HG02759 (cell line): ENCODE data around the gene MYRFL.
A peak's percentile ranks its signal among the peaks of the same experiment; 100 is the strongest.
"Not testable (repeated sequence)": the region's sequence is repeated elsewhere in the genome, so short reads cannot be mapped to it uniquely, and the experiment has no call there.

ENCODE experiments used
- ATAC-seq: cut with Tn5 transposase; IDR thresholded peaks from one replicate; pipeline ENCODE4 v1.9.1; 2021; ENCODE audit warnings: mild to moderate bottlenecking, moderate library complexity; ENCODE audit not compliant: unreplicated experiment

MYRFL gene

GRCh38 chr12:69840727-69841126 is 15.7 kb downstream of the MYRFL start:
- no peak for ATAC-seq

DNA sequence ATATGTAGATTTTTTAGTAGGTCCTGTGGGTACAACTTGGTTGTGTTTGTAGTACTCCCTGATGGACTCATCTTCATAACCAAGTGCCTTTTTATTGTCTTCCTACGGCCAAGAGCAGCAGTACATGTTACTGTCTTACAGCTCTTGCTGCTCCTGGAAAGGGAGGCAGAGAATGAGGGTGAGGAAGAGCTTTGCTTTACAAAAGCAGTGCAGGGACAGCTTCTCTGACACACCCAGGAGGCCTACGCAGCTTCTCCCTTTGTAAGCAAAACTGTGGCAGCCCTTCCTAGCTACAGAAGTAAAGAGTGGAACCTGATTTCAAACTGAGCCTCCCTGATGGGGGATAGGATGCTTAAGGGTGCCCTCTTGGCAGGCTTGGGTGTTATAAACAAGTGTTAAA is 18.6 kb downstream of the MYRFL start:
- ATAC-seq, result no peak

DNA sequence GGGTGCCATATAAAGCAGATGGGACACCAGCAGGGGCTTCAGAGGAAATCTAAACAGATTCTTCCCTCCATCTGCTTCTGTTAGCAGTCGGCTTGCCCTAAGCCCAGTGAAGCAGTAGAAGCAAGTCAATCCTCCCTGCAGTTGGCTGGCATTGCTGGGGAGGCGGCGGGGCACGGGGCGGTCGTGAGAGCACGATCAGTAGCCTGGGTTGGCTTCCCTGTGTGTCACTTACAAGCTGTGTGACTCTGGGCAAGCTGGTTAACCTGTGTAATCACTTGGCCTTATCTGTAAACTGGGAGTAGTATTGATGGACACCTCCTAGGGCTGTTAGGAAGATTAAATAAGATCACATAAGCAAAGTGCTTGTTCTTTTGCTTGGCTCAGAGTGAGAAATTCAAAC is 19.4 kb downstream of the MYRFL start:
- ATAC-seq, result no peak

GRCh38 chr12:69844836-69845235 is 19.8 kb downstream of the MYRFL start:
- ATAC-seq, result no peak

GRCh38 chr12:69846976-69847375 is 21.9 kb downstream of the MYRFL start:
- ATAC-seq, result no peak

- ATAC-seq, result no peak
Observed at GRCh38 chr12:69851976-69852375, 26.9 kb downstream of the MYRFL start.

GRCh38 chr12:69853176-69853961 is 28.3 kb downstream of the MYRFL start:
- not testable (repeated sequence) for ATAC-seq

GRCh38 chr12:69866698-69867097 is 41.7 kb downstream of the MYRFL start:
- no peak for ATAC-seq

GRCh38 chr12:69868695-69869094 is 43.7 kb downstream of the MYRFL start:
- no peak for ATAC-seq

DNA sequence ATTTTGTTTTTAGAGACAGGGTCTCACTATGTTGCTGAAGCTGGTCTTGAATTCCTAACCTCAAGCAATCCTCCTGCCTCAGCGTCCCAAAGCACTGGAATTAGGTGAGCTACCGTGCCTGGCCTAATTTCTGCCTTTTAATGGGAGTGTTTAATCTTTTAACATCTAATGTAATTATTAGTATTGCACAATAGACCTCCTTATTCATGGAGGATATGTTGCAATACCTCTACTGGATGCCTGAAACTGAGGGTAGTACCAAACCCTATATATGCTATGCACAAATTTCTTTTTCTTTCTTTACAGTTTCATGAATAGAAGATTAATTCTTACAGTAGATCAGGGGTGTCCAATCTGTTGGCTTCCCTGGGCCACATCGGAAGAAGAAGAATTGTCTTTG is 47.8 kb downstream of the MYRFL start:
- no peak for ATAC-seq

GRCh38 chr12:69873429-69873828 is 48.4 kb downstream of the MYRFL start:
- no peak for ATAC-seq

DNA sequence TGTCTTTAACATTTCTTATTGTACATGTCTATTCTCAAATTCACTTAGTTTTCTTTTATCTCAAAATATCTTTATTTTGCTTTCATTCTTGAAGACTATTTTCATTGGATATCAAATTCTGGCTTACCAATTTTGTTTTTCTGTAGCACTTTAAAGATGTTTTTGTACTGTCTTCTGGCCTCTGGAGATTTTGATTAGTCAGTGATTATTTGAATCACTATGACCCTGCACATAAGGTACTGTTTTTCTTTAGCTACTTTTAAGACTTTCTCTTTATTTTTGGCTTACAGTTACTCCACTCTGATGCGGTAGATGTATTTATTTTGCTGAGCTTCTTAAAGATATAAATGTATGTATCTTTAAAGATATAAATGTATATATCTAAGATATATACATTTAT is 49.6 kb downstream of the MYRFL start:
- no peak for ATAC-seq

DNA sequence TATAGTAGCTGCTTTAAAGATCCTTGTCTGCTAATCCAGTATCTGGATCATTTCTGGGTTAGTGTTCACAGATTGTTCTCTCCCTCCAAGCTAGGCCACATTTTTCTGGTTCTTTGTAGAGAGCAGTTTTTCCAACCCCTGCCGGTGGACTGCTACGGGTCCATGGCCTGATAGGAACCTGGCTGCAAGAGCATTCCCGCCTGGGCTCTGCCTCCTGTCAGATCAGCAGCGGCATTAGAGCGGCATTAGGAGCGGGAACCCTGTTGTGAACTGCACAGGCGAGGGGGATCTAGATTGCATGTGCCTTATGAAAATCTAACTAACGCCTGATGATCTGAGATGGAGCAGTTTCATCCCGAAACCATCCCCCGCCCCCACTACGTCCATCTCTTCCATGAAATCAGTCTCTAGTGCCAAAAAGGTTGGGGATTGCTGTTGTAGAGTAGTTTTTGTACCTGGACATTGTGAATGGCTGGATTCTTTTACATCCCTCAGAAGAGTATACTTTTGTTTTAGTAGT is 50.4 kb downstream of the MYRFL start:
- no peak for ATAC-seq

DNA sequence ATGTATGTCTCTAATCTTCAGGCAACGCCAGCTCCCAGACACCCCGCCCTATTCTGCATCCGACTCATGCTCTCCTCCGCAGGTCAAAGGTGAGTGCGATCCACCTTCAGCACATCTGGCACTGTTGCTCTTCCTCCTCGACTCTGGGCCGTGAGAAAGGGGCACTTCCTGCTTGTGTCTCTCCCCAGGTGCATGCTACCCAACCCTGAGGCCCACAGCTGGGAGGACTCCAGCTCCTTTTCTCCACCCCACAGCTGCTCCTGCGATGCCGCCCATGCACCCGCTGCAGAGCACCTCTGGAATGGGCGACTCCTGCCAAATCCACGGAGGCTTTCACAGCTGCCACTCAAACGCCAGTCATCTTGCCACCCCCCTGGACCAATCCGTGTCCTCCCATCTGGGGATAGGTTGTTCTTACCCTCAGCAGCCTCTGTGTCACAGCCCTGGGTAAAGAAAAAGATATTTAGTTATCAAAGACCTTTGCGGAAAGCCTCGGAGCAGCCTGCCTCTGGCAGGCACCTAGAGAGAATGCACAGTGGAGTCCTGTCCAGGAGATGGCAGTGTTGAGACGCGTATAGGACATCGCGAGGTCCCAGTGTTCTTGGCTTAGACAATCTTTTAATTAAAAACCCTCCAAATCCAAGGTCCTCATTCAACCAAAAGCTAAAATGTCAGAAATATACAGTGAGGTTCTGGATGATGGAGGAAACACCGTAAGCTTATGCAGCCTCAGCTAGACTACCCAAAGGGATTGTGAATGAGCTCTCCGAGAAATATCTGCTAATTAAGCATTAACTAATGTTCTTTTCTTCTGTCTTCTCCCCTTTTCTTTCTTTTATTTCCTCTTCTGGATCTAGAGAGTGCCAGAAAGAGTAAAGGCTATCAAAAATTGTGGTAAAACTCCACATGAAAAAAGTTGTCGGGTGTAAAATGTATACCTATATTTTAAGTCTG is 54.3 kb downstream of the MYRFL start:
- peak; percentile 97 for ATAC-seq

DNA sequence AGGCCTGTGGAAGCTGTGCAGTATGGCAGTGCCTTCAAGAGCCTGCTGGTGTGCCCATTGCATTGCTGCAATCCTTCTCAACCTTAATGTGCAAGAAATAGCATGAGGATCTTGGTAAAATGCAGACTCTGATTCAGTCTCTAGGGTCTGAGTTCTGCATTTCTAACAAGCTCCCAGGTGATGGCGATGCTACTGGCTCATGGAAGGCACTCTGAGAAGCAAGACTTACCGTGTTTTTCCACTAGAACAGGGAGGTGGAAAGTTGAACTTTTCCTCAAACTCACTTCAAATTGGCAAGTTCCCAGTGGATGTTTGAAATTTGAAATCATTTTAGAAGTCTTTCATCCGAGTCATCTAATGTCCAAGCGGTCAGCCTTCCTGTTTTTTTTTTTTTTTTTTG is 55.5 kb downstream of the MYRFL start:
- no peak for ATAC-seq

DNA sequence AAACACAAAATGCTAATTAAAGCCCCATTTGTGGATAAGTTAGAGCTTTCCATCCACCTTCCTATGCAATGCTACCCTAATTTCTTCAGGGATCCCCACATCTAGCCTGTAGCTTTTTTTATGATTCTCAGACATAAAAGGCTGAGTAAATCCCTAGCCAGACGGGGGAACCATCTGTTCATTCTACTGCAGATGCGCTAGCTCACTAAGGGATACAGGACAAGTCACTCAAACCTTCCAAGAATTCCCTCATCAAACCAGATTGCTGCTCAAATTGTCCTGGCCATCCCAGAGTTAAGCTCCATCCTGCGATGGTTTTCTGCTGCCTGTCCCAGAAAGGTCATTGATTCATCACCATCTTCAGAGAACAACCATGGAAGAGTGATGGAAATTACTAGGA is 56.7 kb downstream of the MYRFL start:
- ATAC-seq, result no peak

DNA sequence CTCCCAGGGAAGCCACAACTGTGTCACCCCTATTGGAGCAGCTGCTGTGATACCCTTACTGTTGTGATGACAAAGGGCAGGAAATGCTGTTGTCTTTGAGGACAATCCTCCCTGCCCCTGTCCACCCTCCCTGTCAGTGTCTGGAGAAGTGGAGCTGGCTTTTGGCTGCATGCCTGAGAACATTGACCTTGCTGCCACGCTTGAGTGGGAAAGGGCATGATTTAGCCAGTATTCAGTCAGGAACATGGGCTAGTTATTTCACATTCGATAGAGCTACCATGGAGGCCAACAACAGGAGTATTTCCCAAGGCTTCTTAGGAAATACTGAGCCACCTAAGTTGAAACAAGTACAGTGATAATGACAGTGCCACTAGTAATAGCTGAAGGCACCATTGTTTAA is 59.4 kb downstream of the MYRFL start:
- no peak for ATAC-seq

DNA sequence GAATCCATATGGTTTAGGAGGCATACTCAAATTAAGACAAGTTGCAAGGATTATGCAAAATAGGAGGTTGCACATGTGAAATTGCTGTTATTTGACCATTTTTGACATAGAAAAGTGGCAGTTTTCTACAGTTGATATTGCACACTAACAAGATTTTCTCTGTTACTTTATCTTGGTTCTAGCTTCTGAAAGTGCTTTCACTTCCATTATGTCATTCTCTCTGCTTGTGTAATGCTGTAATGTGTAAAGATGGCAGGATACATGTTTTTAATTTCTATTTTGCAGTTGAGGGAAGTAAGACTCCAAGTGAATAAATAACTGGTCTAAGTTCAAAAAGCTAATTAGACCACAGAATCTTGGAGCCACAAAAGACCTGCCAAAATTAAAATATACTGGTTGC is 60.6 kb downstream of the MYRFL start:
- ATAC-seq, result no peak

GRCh38 chr12:69886109-69886508 is 61.1 kb downstream of the MYRFL start:
- ATAC-seq, result no peak

DNA sequence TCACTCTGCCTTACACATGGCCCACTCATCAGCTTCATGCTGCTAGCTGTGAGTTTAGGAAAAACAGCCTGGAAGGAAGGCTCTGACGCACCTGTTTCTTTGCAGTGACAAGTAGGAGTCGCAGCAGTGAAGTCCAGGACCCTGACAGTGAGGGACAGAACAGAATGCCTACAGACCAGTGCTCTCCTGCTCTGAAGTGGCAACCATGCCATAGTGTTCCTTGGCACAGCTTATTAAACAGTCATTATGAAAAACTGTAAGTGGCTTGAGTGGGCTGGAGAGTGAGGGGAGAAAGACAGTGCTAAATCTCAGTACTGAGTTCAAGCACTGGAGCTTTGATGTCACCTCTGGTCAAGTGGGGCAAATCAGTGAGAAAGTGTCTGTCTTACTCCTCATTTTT is 61.7 kb downstream of the MYRFL start:
- ATAC-seq, result no peak

- no peak for ATAC-seq
Observed at GRCh38 chr12:69888901-69889300, 63.9 kb downstream of the MYRFL start.
